ENCODE data around the gene RGS1. TPM values are rescaled to one million over a fixed set of nuclear protein-coding genes. Genes with fewer than 3 reads are reported as not detected.

RGS1 gene
- total RNA-seq, 1 experiment from 2014 or later, result not detected

- Histone ChIP-seq H3K27me3 (ENCODE audit: insufficient read depth, low read length) (no peaks in the 10 kb centered on the region), H4K20me1 (ENCODE audit: control insufficient read depth, insufficient read depth, insufficient read length) (no peaks in the 10 kb centered on the region), H3K27ac (ENCODE audit: insufficient read length, low read depth, low read length) (no peak overlapping the region), H3K4ac (ENCODE audit: low read depth, low read length) (no peak overlapping the region), H3K4me2 (ENCODE audit: insufficient read depth, insufficient read length, low read length) (no peak overlapping the region), H2BK120ac (ENCODE audit: low read depth, low read length, poor library complexity, severe bottlenecking) (no peak overlapping the region), H3K23ac (ENCODE audit: insufficient read length, low read depth, low read length) (no peak overlapping the region), H3K18ac (ENCODE audit: insufficient read length, low read depth, low read length) (no peak overlapping the region), H3K56ac (ENCODE audit: insufficient read length, low read depth, low read length) (no peak overlapping the region), H3T11ph (ENCODE audit: low read length) (no peak overlapping the region), H3K23me2 (ENCODE audit: insufficient read length, low read depth, low read length, poor library complexity, severe bottlenecking) (no peaks in the 10 kb centered on the region), H3K14ac (ENCODE audit: insufficient read depth, low read length) (no peak overlapping the region), H2AFZ (ENCODE audit: low read length) (no peak overlapping the region), H2BK20ac (ENCODE audit: low read depth, low read length, poor library complexity, severe bottlenecking) (no peak overlapping the region), H3K4me1 (ENCODE audit: insufficient read depth, low read length) (no peaks in the 10 kb centered on the region), H3K79me1 (ENCODE audit: insufficient read depth, low read depth, low read length, poor library complexity, severe bottlenecking) (no peaks in the 10 kb centered on the region), H3K9me3 (ENCODE audit: control insufficient read depth, low read depth, low read length) (no peaks in the 10 kb centered on the region), H4K5ac (ENCODE audit: insufficient read length, low read depth, low read length) (no peak overlapping the region), H4K91ac (ENCODE audit: insufficient read length, low read depth, low read length) (no peak overlapping the region), H2BK15ac (ENCODE audit: low read depth, low read length) (no peak overlapping the region), H3K79me2 (ENCODE audit: insufficient read depth, low read length) (no peaks in the 10 kb centered on the region), H4K8ac (replicated peaks; ENCODE audit: insufficient read length, low read depth, low read length) (no peak overlapping the region), H2BK5ac (ENCODE audit: insufficient read length, low read length) (no peak overlapping the region), H3K9ac (ENCODE audit: extremely low read depth, insufficient read length, low read length) (no peak overlapping the region), H2AK5ac (ENCODE audit: insufficient read length, low read length) (no peak overlapping the region), H2BK12ac (ENCODE audit: insufficient read length, low read depth, low read length) (no peak overlapping the region)
- no peak overlapping the region for H3K27ac Mint-ChIP-seq
- no peaks in the 10 kb centered on the region for H3K27me3 Mint-ChIP-seq (ENCODE audit: low read depth)
- no peak for DNase-seq
- H3K36me3 Mint-ChIP-seq (ENCODE audit: insufficient read depth in 1 of 3, low read depth in 3 of 3), result peaks cover 0 to 2% (median 0%) of the 10 kb centered on the region in 3 experiments; a peak in 1 of 7 replicates
- TF ChIP-seq CTCF (conservative IDR thresholded peaks at IDR 0.05), result no peak
- no CpG with 5 or more reads among the region's 3 CpGs for WGBS (ENCODE audit: extremely low coverage, insufficient read length, low lambda C conversion rate)
- H3K4me3 Mint-ChIP-seq, result no peak overlapping the region
- H3K4me1 Mint-ChIP-seq, result no peaks in the 10 kb centered on the region
- peaks cover 0 to 8% of the 10 kb centered on the region in 2 experiments; a peak in 3 of 5 replicates for H3K9me3 Mint-ChIP-seq
These were observed 8.9 kb upstream of the RGS1 start for GRCh38 chr1:192566657-192567056.
